ENCODE measurements around the gene IKBKG.
A peak's percentile ranks its signal among the peaks of the same experiment; 100 is the strongest.
"Not testable (repeated sequence)": the region's sequence is repeated elsewhere in the genome, so short reads cannot be mapped to it uniquely, and the experiment has no call there.

The IKBKG gene

DNA sequence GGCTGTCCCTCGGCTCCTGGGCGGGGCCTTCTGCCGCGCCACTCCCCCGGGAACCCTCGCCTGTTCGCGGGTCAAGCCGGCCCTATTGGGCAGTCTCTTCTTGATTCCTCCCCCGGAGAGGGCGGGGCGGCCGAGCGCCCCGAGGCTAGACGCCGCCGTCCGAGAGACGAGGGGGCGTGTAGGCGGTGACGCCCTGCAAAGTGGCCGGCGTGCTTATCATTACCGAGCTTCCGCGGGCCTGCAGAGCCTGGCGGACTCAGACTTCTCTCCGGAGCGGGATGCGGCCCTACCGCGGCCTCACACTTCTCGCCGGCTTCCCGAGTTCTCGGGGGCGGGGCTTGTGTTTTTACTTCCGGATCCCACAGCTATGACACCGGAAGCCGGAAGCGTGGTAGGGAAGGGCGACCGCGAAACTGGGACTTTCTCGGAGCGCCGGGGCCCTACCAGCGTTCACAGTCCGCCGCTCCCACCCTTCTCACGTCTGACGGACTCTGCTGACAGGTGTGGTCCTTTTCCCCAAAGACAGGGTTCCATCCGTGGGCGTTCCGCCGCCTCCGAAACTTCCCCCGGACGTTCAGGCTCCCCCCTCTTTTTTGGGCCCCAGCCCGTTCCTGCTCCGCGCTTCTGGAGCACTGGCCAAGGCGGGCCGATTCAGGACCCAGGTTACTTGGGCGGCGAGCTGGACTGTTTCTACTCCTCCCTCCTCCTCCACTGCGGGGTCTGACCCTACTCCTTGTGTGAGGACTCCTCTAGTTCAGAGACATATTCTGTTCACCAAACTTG is at the start of gene IKBKG:
Gene IKBKG (plus strand): TSS at position 376 of the 783 bp plus-strand sequence. CDS start 4,383 bp downstream, outside the sequence.
- DNase-seq (ENCODE audit: low read depth in 2 of 2), result peak; percentile 72 to 81

DNA sequence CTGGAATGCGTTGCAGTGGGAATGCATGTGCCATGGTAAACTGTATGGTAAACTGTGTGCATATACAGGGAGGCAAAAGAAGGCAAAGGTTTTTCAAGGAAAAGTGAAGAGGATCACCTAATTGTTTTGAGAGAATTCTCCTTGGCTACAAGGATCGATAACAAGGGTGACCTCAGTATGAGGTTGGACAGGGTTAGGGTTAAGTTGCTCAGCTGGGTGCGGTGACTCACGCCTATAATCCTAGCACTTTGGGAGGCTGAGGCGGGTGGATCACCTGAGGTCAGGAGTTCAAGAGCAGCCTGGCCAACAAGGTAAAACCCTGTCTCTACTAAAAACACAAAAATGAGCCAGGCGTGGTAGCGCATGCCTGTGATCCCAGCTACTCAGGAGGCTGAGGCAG is 46.0 kb upstream of the IKBKG start:
- not testable (repeated sequence) for DNase-seq (ENCODE audit: low read depth in 2 of 2)

GRCh38 chrX:154502098-154502497 is 45.3 kb upstream of the IKBKG start:
- no peak for DNase-seq (ENCODE audit: low read depth in 2 of 2)

DNA sequence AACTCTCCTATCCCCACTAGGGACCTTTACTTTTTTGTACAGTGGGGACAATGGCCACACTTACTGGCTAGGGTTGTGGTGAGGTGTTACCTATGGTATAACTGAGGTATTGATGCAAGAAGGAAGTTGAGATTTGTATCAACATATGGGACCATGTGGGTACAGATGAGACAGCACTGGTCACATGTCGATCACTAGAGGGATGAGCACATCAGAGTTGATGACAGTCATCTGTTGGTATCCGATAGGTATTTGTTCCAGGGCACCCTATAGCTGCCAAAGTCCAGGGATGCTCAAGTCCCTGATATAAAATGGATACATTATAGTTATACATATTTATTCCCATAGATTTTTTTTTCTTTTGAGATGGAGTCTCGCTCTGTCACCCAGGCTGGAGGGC is 44.4 kb upstream of the IKBKG start:
- DNase-seq (ENCODE audit: low read depth in 2 of 2), result no peak

- no peak for DNase-seq (ENCODE audit: low read depth in 2 of 2)
Measured at GRCh38 chrX:154505734-154506133, 41.7 kb upstream of the IKBKG start.

DNA sequence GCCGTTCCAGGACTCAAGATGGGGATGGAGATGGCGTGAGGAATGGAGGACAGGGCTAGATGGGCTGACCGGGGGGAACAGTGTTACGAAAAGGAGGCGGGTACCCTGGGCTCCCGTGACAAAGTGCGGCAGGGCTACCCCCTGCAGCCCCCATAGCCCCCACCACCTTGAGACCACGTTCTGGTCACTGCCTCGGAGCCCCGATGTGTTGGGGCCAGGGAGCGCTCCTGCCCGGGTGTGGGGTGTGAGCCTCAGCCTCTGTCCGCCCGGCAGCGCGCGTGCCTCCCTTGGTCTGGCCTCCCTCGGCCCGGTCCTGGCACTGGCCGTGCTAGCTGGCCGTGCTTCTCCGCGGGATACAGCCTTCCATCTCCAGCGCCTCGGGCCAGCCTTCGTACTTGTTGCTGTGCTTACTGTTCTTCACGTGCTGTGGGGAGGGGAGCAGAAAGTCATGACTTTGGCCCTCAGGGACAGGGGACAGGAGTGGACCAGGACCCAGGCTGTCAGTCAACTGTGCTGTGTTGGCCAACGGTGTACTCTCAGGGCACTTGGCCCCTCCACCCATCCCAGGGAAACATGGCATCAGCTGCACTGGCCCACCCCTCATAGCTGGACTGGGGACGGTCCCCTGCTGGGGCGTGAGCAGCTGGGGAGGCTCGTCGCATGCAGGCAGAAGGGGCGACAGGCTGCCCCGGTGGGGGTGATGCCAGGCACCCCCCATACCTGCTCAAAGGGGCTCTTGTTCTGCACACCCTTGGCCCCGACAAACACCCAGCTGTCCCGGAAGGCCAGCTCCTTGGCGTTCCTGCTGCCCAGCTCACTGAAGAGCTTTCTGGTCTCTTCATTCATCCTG is 40.7 kb upstream of the IKBKG start:
- no peak for DNase-seq (ENCODE audit: low read depth in 2 of 2)

DNA sequence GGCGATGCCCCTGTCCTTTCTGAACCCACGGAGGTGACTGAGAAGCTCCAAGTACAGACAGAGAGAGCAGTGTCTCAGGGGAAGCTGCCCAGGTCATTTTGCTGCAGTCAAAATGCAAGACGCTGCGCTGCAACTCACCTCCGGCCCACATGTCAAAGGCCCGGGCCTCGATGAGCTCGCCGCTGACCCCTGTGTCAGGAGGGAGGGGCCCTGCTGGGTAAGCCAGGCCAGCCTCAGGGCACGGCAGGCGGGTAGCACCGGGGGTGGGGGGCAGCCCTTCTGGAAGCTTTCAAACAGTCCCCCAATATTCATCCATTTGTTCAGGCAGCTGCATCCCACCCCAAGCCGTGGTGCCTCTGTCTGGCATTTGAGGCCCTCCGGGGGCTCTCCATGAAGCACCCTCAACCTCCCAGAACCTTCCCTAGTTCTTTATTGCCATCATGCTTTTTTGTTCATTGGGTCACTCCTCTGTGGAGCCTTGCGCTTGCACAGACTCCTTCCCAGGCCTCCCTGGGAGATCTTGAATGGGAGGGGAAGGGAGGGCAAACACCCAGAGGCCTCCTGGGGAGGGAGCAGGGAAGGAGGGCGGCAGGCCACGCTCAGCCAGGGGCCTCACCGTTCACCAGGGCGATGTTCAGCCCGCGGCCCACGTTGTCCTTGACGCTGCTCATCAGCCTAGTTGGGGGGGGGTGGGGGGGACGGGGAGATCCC is 39.6 kb upstream of the IKBKG start:
- no peak for DNase-seq (ENCODE audit: low read depth in 2 of 2)

GRCh38 chrX:154508384-154508745 is 39.1 kb upstream of the IKBKG start:
- no peak for DNase-seq (ENCODE audit: low read depth in 2 of 2)

DNA sequence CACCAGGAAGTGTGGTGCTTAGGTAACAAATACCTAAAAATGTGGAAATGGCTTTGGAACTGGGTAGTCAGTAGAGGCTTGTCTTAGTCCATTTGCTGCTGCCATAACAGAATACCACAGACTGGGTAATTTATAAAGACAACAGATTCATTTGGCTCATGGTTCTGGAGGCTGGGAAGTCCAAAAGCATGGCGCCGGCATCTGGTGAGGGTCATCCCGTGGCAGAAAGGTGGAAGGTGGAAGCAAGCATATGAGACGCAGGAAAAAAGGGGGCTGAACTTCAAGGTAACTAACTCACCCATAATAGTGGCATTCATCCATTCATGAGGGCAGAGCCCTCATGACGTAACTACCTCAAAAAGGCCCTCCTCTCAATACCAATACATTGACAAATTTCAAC is 38.0 kb upstream of the IKBKG start:
- no peak for DNase-seq (ENCODE audit: low read depth in 2 of 2)

- DNase-seq (ENCODE audit: low read depth in 2 of 2), result no peak
Measured at GRCh38 chrX:154511761-154512160, 35.7 kb upstream of the IKBKG start.

GRCh38 chrX:154512879-154513553 is 34.4 kb upstream of the IKBKG start:
- DNase-seq (ENCODE audit: low read depth in 2 of 2), result no peak

DNA sequence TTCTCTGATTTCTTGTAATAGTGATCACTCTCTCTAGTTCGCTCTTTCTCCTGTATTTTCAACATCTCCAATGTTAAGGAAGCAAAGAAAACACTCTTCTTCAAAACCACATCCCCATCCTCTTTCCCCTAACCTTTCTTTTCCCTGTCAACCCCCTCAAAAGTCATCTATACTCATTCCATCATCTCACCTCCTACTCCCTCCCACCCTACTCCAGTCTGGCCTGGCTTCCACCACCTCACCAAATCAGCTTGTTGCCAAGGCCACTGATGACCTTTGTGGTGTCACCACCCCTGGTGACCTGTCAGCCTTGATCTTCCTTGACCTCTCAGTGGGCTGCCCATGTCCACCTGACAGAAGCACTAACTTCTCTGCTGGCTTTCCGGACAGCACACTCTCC is 33.7 kb upstream of the IKBKG start:
- DNase-seq (ENCODE audit: low read depth in 2 of 2), result no peak

DNA sequence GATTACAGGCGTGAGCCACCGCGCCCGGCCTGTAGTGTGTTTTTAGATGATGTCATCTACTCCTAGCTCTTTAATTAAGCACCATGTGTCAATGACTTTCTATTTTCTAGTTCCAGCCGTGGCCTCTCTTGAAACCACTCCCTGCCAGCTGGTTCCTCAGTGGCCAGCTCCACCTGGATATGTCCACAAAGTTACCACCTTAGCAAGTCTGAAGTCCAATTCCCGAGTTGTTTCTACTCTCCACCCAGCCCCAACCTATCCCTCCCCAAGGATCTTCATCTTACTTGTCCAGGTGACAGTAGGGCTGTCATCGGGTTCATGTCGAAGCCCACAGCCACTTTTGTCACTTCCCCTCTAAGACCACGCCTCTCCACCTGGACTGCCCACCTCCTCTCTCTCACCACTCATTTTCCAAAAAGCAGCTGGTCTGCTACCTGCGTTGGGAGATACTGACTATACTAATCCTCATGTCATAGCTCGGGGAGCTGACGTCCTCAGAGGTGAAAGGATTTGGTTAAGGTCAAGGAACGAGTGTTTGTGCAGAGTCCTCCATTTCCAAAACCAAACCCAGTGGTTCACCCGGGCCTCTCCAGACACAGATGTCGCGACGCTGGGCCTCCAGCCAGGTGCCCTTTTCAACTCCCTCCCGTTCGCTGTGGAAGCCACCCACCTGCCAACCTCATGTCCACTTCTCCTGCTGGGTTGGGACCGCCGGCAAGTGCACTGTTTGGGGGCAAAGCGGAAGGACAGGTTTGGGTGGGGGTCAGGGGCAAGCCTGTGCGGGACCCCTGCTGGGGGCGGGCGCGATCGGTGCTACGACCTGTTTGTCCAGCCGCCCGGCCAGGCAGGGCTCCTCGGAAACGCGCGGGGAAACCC is 32.1 kb upstream of the IKBKG start:
- no peak for DNase-seq (ENCODE audit: low read depth in 2 of 2)

GRCh38 chrX:154515966-154516655 is 31.3 kb upstream of the IKBKG start, which contains the start of gene FAM3A:
FAM3A (minus strand) TSS chrX:154516232; CDS start chrX:154515772, 460 bp downstream.
- DNase-seq (ENCODE audit: low read depth in 2 of 2), result peak; percentile 81 to 86

DNA sequence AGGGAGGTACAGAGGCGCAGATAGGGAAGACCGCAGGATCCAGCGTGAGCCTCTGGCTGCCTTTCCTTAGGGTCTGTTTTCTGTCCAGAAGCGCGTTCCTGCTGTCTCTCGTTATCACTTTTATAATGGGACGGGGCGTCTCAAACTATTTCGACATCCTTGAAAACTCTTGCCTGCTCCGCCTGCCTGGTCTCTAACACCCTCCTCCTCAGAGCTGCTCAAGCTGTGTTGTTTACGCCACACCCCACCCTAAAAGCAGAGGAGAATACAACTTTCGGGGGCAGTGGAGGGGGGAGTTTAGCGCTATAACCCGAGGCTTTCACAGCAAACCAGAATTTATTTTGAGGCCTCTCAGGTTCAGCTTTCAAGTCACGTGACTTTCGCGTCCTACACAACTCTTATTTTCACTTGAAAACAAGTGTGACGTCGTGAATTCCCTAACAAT is 30.7 kb upstream of the IKBKG start:
- no peak for DNase-seq (ENCODE audit: low read depth in 2 of 2)

DNA sequence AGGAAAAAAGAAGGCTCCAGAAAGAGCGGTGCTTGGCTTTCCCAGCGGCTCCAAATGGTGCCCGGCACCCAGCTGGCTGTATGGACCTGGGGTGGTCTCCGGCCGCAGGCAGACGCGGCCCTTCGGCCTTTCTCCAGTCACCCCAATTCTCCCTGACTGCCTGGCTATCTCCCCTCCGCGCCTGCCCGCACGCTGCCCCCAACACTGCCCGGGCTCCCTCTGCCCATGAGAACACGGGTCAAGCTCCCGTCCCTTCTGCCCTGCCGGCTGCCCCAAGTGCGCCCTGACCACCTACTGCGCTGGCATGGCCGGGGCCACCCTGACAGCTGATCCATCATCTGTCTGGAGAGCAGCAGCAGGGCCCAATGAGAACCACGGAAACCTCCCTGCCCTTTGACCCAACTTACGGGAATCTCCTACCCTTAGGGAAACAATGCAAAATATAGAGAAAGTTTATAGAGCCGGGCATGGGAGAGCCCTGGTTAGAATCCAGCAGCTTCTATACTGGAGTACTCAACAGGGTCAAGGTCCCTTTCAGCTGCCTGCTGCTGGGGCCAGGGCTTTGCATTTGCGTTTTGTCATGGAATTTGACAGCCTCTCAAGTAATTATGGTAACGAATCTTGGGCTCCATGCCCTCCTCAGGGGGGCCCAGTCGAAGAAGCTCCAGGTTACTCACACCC is 30.2 kb upstream of the IKBKG start:
- no peak for DNase-seq (ENCODE audit: low read depth in 2 of 2)

GRCh38 chrX:154519389-154519788 is 28.0 kb upstream of the IKBKG start:
- DNase-seq (ENCODE audit: low read depth in 2 of 2), result no peak

- DNase-seq (ENCODE audit: low read depth in 2 of 2), result no peak
Measured at GRCh38 chrX:154525606-154526490, 21.6 kb upstream of the IKBKG start.
